ENCODE data around the gene TMEM256. TPM values are rescaled to one million over a fixed set of nuclear protein-coding genes. Genes with fewer than 3 reads are reported as not detected.

The TMEM256 gene
- total RNA-seq, 3 donors from 2014 or later: 51.9 to 85.1 (median 64.9) TPM

GRCh38 chr17:7410634-7411426 lies 6.9 kb upstream of the TMEM256 start:
- Histone ChIP-seq H3K36me3 (ENCODE audit: low read depth) (no peaks in the 10 kb centered on the region), H3K9me3 (no peaks in the 10 kb centered on the region), H3K4me1 (ENCODE audit: low read depth) (peaks cover 4% of the 10 kb centered on the region), H3K4me3 (no peak overlapping the region)
- TF ChIP-seq CTCF (IDR thresholded peaks at IDR 0.05): no peak
- intact Hi-C loops (cut with DNase I, micrococcal nuclease): no loop called here
- no peak for ATAC-seq
- DNase-seq: peak in 1 of 3 donors; percentile 21

- Histone ChIP-seq H3K4me3 (no peak overlapping the region), H3K4me1 (ENCODE audit: low read depth) (peaks cover 8% of the 10 kb centered on the region), H3K36me3 (ENCODE audit: low read depth) (no peaks in the 10 kb centered on the region), H3K9me3 (no peaks in the 10 kb centered on the region)
- no peak for ATAC-seq
- no peak for TF ChIP-seq CTCF (IDR thresholded peaks at IDR 0.05)
- no peak for DNase-seq
- intact Hi-C loops (cut with DNase I, micrococcal nuclease): no loop called here
Measured at GRCh38 chr17:7409716-7410115, 5.8 kb upstream of the TMEM256 start.

- Histone ChIP-seq H3K4me1 (ENCODE audit: low read depth) (peaks cover 8% of the 10 kb centered on the region), H3K4me3 (no peak overlapping the region), H3K9me3 (no peaks in the 10 kb centered on the region), H3K36me3 (ENCODE audit: low read depth) (no peaks in the 10 kb centered on the region)
- no peak for DNase-seq
- no peak for TF ChIP-seq CTCF (IDR thresholded peaks at IDR 0.05)
- ATAC-seq: no peak
- intact Hi-C loops (cut with DNase I, micrococcal nuclease): no loop called here
Measured at GRCh38 chr17:7408863-7409262, 5.0 kb upstream of the TMEM256 start.

GRCh38 chr17:7408252-7408727 lies 4.4 kb upstream of the TMEM256 start:
- Histone ChIP-seq H3K36me3 (ENCODE audit: low read depth) (no peaks in the 10 kb centered on the region), H3K4me1 (ENCODE audit: low read depth) (peaks cover 8% of the 10 kb centered on the region), H3K4me3 (no peak overlapping the region), H3K9me3 (no peaks in the 10 kb centered on the region)
- intact Hi-C loops (cut with DNase I, micrococcal nuclease): no loop called here
- DNase-seq: peak in 1 of 3 donors; percentile 41
- ATAC-seq: no peak
- TF ChIP-seq CTCF (IDR thresholded peaks at IDR 0.05): no peak

- Histone ChIP-seq H3K9me3 (no peaks in the 10 kb centered on the region), H3K4me3 (no peak within 1 kb of the TSS), H3K4me1 (ENCODE audit: low read depth) (peaks cover 14% of the 10 kb centered on the region), H3K36me3 (ENCODE audit: low read depth) (no peaks in the 10 kb centered on the region)
- DNase-seq (peak in 1 of 3 donors; percentile 31), ATAC-seq (no peak)
- intact Hi-C loops (cut with DNase I, micrococcal nuclease): no loop called here
- TF ChIP-seq CTCF (IDR thresholded peaks at IDR 0.05): no peak
Measured at GRCh38 chr17:7407485-7408251, 3.8 kb upstream of the TMEM256 start, which contains the start of gene NLGN2. TSS of gene NLGN2 (plus strand) at chr17:7407845. CDS start at chr17:7408256, 411 bp downstream.
